Activated B cell treated with CpG ODN at 0.5 μM for 24 hours (primary cell): Measurements from ENCODE around the gene NCOR1. TPM values are rescaled to one million over a fixed set of nuclear protein-coding genes. Genes with fewer than 3 reads are reported as not detected.

Source experiments
- ATAC-seq: fragments of 200-7000 bp; cut with Tn5 transposase; one replicate; pipeline ENCODE4 v1.10.0; 2021; ENCODE audit warnings: low read depth, mild to moderate bottlenecking, moderate library complexity
- CTCF ChIA-PET: fragments of 350-600 bp; sonication (Branson Sonifier 250); formaldehyde crosslinking; loops from one replicate; lab custom pipeline; 2021; ENCODE audit warnings: antibody characterized with exemption; lab: Charles Lee
- POLR2A ChIA-PET: fragments of 350-600 bp; sonication (Branson Sonifier 250); formaldehyde crosslinking; loops from one replicate; lab custom pipeline; 2021; ENCODE audit warnings: antibody characterized with exemption; lab: Charles Lee
- DNase-seq: peaks from one replicate; pipeline ENCODE4 v3.0.0; 2022
- H3K27ac Mint-ChIP-seq: one replicate; pipeline ENCODE4 v1.8.0; 2020; ENCODE audit warnings: mixed read lengths
- H3K27me3 Mint-ChIP-seq: one replicate; pipeline ENCODE4 v1.8.0; 2021; ENCODE audit warnings: mixed read lengths
- H3K36me3 Mint-ChIP-seq: one replicate; pipeline ENCODE4 v1.8.0; 2021; ENCODE audit warnings: low read depth, mixed read lengths
- H3K4me1 Mint-ChIP-seq: one replicate; pipeline ENCODE4 v1.8.0; 2021; ENCODE audit warnings: mixed read lengths
- H3K4me3 Mint-ChIP-seq: one replicate; pipeline ENCODE4 v1.8.0; 2020; ENCODE audit warnings: mild to moderate bottlenecking, mixed read lengths
- H3K9me3 Mint-ChIP-seq: one replicate; pipeline ENCODE4 v1.8.0; 2020; ENCODE audit warnings: mixed read lengths
- CTCF ChIP-seq: fragments of 200-600 bp; IDR thresholded peaks from one replicate; pipeline ENCODE4 v1.8.0; 2022; ENCODE audit warnings: antibody characterized with exemption, mild to moderate bottlenecking
- intact Hi-C: fragments of 100-400 bp; cut with micrococcal nuclease; formaldehyde crosslinking; loops from one replicate; pipeline ENCODE4 v1.15.1; 2024
- total RNA-seq: library from RNA; stranded (reverse); gene quantifications from 2 replicates; pipeline ENCODE4 v1.2.3, GENCODE V29; 2022

NCOR1 gene
- total RNA-seq, 1 donor from 2014 or later: 188 TPM

- Mint-ChIP-seq H3K27ac (no peak overlapping the region), H3K4me1 (no peaks in the 10 kb centered on the region), H3K9me3 (no peaks in the 10 kb centered on the region), H3K36me3 (peaks cover 60% of the 10 kb centered on the region), H3K4me3 (no peak overlapping the region), H3K27me3 (no peaks in the 10 kb centered on the region)
- intact Hi-C loops: no loop called here
- no peak for TF ChIP-seq CTCF
- CTCF ChIA-PET: no interaction called here
- no peak for ATAC-seq
- POLR2A ChIA-PET: no interaction called here
- DNase-seq: no peak
Measured at GRCh38 chr17:16106161-16106891, 109.0 kb downstream of the NCOR1 start.

GRCh38 chr17:16104189-16104588 lies 111.1 kb downstream of the NCOR1 start:
- intact Hi-C loops: no loop called here
- no peaks in the 10 kb centered on the region for H3K4me1 Mint-ChIP-seq
- H3K9me3 Mint-ChIP-seq: no peaks in the 10 kb centered on the region
- peaks cover 63% of the 10 kb centered on the region for H3K36me3 Mint-ChIP-seq
- no peak overlapping the region for H3K4me3 Mint-ChIP-seq
- ChIA-PET POLR2A (no interaction called here), CTCF (no interaction called here)
- ATAC-seq: no peak
- H3K27ac Mint-ChIP-seq: no peak overlapping the region
- no peak for DNase-seq
- no peaks in the 10 kb centered on the region for H3K27me3 Mint-ChIP-seq
- no peak for TF ChIP-seq CTCF

DNA sequence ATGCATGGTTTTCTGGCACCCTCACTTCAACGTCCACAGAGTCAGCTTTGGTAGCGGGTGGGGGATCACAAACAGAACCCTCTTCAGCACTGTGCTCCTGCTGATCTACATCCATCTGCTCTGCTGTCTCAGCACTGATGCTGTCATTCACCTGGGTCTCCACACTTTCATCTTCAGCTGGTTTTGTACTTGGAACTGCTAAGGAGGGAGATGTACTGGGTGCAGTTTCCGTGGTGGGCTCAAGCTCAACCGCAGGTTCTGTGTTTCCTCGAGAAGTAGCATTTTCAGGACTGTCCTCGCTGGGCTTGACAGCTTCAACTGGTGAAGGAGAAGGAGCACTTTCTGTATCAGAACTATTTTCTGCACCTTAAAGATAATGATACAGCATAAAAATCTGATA lies 113.9 kb downstream of the NCOR1 start:
- CTCF ChIA-PET: no interaction called here
- intact Hi-C loops: no loop called here
- H3K27ac Mint-ChIP-seq: no peak overlapping the region
- H3K36me3 Mint-ChIP-seq: peaks cover 71% of the 10 kb centered on the region
- TF ChIP-seq CTCF: no peak
- no peak overlapping the region for H3K4me3 Mint-ChIP-seq
- H3K27me3 Mint-ChIP-seq: no peaks in the 10 kb centered on the region
- ATAC-seq (no peak), DNase-seq (no peak)
- no peaks in the 10 kb centered on the region for H3K4me1 Mint-ChIP-seq
- H3K9me3 Mint-ChIP-seq: no peaks in the 10 kb centered on the region
- POLR2A ChIA-PET: interaction anchor here (0.6 kb wide), 1 partner anchor 696 kb away, joined by 8 read pairs; no protein-coding TSS in a partner anchor

DNA sequence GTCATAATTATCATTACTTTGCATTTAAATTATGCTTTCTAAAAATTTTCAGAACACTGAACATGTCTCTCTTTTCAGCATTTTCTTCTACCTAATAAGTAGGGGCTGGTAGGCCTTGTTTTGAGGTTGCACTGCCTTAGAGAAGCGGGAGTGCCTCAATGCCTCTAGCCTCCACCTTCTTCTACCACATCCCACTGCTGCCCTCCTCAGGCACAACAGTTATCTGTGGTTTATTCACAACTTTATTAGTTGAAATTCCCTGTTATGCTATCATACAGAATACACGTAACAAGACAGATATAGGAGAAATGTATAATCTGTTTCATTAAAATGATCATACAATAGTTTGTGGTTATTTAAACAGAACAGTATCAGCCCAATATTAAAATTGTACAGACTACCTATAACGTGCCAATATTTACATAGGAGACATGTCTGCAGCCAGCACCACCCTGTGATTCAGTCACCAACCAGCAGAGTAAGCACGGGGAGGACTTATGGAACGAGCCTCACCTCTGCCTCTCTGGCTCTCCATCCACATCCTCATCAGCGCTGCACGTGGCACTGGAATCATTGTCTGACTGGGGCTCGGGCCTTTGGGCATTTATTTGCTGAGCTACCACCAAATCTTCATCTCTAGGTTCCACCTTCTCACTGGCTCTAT lies 114.5 kb downstream of the NCOR1 start:
- H3K27ac Mint-ChIP-seq: no peak overlapping the region
- ATAC-seq: no peak

More for the DNA sequence above, 114.5 kb downstream of the NCOR1 start:
- no peaks in the 10 kb centered on the region for H3K27me3 Mint-ChIP-seq
- H3K9me3 Mint-ChIP-seq: no peaks in the 10 kb centered on the region
- POLR2A ChIA-PET: no interaction called here
- DNase-seq: no peak
- H3K4me1 Mint-ChIP-seq: no peaks in the 10 kb centered on the region
- TF ChIP-seq CTCF: no peak
- CTCF ChIA-PET: no interaction called here
- intact Hi-C loops: no loop called here
- H3K36me3 Mint-ChIP-seq: peaks cover 70% of the 10 kb centered on the region
- no peak overlapping the region for H3K4me3 Mint-ChIP-seq
